ENCODE measurements around the gene CDK7.

The CDK7 gene

GRCh38 chr5:69276422-69277174, 41.9 kb downstream of the CDK7 start:
- TF ChIP-seq, protein P1, sequence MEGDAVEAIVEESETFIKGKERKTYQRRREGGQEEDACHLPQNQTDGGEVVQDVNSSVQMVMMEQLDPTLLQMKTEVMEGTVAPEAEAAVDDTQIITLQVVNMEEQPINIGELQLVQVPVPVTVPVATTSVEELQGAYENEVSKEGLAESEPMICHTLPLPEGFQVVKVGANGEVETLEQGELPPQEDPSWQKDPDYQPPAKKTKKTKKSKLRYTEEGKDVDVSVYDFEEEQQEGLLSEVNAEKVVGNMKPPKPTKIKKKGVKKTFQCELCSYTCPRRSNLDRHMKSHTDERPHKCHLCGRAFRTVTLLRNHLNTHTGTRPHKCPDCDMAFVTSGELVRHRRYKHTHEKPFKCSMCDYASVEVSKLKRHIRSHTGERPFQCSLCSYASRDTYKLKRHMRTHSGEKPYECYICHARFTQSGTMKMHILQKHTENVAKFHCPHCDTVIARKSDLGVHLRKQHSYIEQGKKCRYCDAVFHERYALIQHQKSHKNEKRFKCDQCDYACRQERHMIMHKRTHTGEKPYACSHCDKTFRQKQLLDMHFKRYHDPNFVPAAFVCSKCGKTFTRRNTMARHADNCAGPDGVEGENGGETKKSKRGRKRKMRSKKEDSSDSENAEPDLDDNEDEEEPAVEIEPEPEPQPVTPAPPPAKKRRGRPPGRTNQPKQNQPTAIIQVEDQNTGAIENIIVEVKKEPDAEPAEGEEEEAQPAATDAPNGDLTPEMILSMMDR (IDR thresholded peaks at IDR 0.05; ENCODE audit: low read depth, low read length): no peak

DNA sequence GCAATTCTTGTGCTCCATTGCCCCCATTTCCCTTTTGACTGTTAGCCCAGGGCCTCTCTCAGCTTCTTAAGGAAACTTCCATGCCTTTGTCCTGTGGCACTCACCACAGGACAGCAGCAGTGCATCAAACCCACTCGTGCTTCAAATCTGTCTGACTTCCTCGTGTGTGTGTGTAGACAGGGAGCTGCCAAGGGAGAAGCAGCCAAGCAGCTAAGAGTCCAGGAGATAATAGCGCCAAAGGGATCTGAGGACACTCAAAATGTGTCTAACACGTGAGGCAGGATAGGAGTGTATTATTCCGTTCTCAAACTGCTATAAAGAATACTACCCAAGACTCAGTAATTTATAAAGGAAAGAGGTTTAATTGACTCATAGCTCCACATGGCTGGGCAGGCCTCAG, 44.8 kb downstream of the CDK7 start:
- TF ChIP-seq, protein P1 (IDR thresholded peaks at IDR 0.05; ENCODE audit: low read depth, low read length): no peak
- no peak for DNase-seq (ENCODE audit: low read depth in 2 of 2)
- H3K4me3 ChIP-seq (replicated peaks in 1 of 2; ENCODE audit: low read depth in 2 of 2, low read length in 2 of 2): no peak overlapping the region

More at GRCh38 chr5:69276422-69277174, 41.9 kb downstream of the CDK7 start:
- no peak overlapping the region for H3K4me3 ChIP-seq (replicated peaks in 1 of 2; ENCODE audit: low read depth in 2 of 2, low read length in 2 of 2)
- DNase-seq (ENCODE audit: low read depth in 2 of 2): peak; percentile 26 to 67

GRCh38 chr5:69281114-69281513, 46.4 kb downstream of the CDK7 start:
- no peak overlapping the region for H3K4me3 ChIP-seq (replicated peaks in 1 of 2; ENCODE audit: low read depth in 2 of 2, low read length in 2 of 2)
- DNase-seq (ENCODE audit: low read depth in 2 of 2): no peak
- TF ChIP-seq, protein P1 (IDR thresholded peaks at IDR 0.05; ENCODE audit: low read depth, low read length): no peak

- no peak for DNase-seq (ENCODE audit: low read depth in 2 of 2)
- H3K4me3 ChIP-seq (replicated peaks in 1 of 2; ENCODE audit: low read depth in 2 of 2, low read length in 2 of 2): no peak overlapping the region
- TF ChIP-seq, protein P1 (IDR thresholded peaks at IDR 0.05; ENCODE audit: low read depth, low read length): no peak
These were observed 49.5 kb downstream of the CDK7 start for GRCh38 chr5:69284203-69284602.

GRCh38 chr5:69285448-69286116, 50.9 kb downstream of the CDK7 start:
- no peak overlapping the region for H3K4me3 ChIP-seq (replicated peaks in 1 of 2; ENCODE audit: low read depth in 2 of 2, low read length in 2 of 2)
- TF ChIP-seq, protein P1 (IDR thresholded peaks at IDR 0.05; ENCODE audit: low read depth, low read length): no peak
- no peak for DNase-seq (ENCODE audit: low read depth in 2 of 2)

DNA sequence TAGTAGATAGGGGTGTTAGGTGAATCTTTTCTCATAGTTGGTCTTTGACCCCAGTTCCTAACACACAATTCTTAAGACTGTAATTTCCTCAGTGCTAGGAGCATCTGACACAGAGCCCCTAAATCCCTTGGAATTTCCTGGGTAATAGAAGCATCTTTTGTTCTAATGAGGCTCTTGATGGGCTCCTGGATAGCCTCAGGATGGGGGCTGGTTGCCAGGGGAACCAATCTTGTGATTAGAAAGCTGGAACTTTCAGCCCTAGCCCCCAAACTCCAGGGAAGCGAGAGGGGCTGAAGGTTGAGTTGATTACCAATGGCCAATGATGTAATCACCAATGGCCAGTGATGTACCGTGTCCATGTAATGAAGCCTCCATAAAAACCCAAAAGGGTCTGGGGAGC, 53.4 kb downstream of the CDK7 start:
- H3K4me3 ChIP-seq (replicated peaks in 1 of 2; ENCODE audit: low read depth in 2 of 2, low read length in 2 of 2): no peak overlapping the region
- DNase-seq (ENCODE audit: low read depth in 2 of 2): no peak
- TF ChIP-seq, protein P1 (IDR thresholded peaks at IDR 0.05; ENCODE audit: low read depth, low read length): no peak

All from cardiac fibroblast (primary cell).